Jurkat, Clone E6-1 (cell line): ENCODE results near the gene AIF1L.
"Not testable (repeated sequence)": the region's sequence is repeated elsewhere in the genome, so short reads cannot be mapped to it uniquely, and the experiment has no call there.

Source experiments
- DNase-seq: peaks from one replicate; pipeline ENCODE4 v3.0.0-alpha.2; 2011; ENCODE audit warnings: low read depth, low spot score
- H3K4me3 ChIP-seq: 2 replicates; pipeline ENCODE4 v1.5.1; 2011; ENCODE audit warnings: mild to moderate bottlenecking, low read length, control low read depth, moderate library complexity

AIF1L gene

GRCh38 chr9:131148276-131148675, 51.9 kb downstream of the AIF1L start:
- no peak for DNase-seq
- no peak overlapping the region for H3K4me3 ChIP-seq

GRCh38 chr9:131148966-131149687, 52.8 kb downstream of the AIF1L start:
- H3K4me3 ChIP-seq, result peak overlapping the region; percentile 18
- DNase-seq, result no peak

GRCh38 chr9:131149688-131150053, 53.3 kb downstream of the AIF1L start:
- DNase-seq, result peak; percentile 79
- H3K4me3 ChIP-seq, result peak overlapping the region; percentile 17

GRCh38 chr9:131153595-131153994, 57.3 kb downstream of the AIF1L start:
- no peak overlapping the region for H3K4me3 ChIP-seq
- no peak for DNase-seq

GRCh38 chr9:131158673-131159072, 62.3 kb downstream of the AIF1L start:
- not testable (repeated sequence) for H3K4me3 ChIP-seq, DNase-seq

GRCh38 chr9:131160416-131161112, 64.2 kb downstream of the AIF1L start:
- no peak overlapping the region for H3K4me3 ChIP-seq
- DNase-seq, result no peak

- DNase-seq, result no peak
- no peak overlapping the region for H3K4me3 ChIP-seq
These were observed 65.3 kb downstream of the AIF1L start for GRCh38 chr9:131161585-131161984.

- H3K4me3 ChIP-seq, result no peak overlapping the region
- no peak for DNase-seq
These were observed 66.6 kb downstream of the AIF1L start for GRCh38 chr9:131162886-131163285.

- no peak for DNase-seq
- H3K4me3 ChIP-seq, result no peak overlapping the region
These were observed 69.2 kb downstream of the AIF1L start for GRCh38 chr9:131165523-131165922.

GRCh38 chr9:131167146-131167692, 70.9 kb downstream of the AIF1L start:
- DNase-seq, result no peak
- H3K4me3 ChIP-seq, result no peak overlapping the region

- no peak overlapping the region for H3K4me3 ChIP-seq
- DNase-seq, result no peak
These were observed 71.6 kb downstream of the AIF1L start for GRCh38 chr9:131167936-131168335.

GRCh38 chr9:131169563-131170240, 73.4 kb downstream of the AIF1L start:
- H3K4me3 ChIP-seq, result no peak overlapping the region
- DNase-seq, result peak; percentile 72
